Smooth muscle cell (in vitro differentiated cells): ENCODE data around the gene CILP. TPM values are rescaled to one million over a fixed set of nuclear protein-coding genes. Genes with fewer than 3 reads are reported as not detected.

ENCODE experiments used
- DNase-seq: peaks from one replicate; lab custom pipeline; 2025; ENCODE audit not compliant: unreplicated experiment; lab: John Stamatoyannopoulos, UW
- H2AFZ ChIP-seq: fragments of 200-600 bp; sonication (generic); 2 replicates; pipeline ENCODE4 v1.6.0; 2016; ENCODE audit warnings: antibody characterized with exemption, low read depth, mild to moderate bottlenecking
- H3F3A ChIP-seq: fragments of 200-600 bp; sonication (generic); 2 replicates; pipeline ENCODE4 v1.6.0; 2017; ENCODE audit warnings: antibody characterized with exemption, low read depth
- H3K27ac ChIP-seq: fragments of 200-600 bp; sonication (generic); 2 replicates; pipeline ENCODE4 v1.5.1; 2016; ENCODE audit warnings: low read depth, mild to moderate bottlenecking
- H3K27me3 ChIP-seq: fragments of 200-600 bp; sonication (generic); 2 replicates; pipeline ENCODE4 v1.6.1; 2016; ENCODE audit warnings: low read depth, mild to moderate bottlenecking
- H3K36me3 ChIP-seq: fragments of 200-600 bp; sonication (generic); 2 replicates; pipeline ENCODE4 v1.5.1; 2016; ENCODE audit warnings: low read depth
- H3K4me1 ChIP-seq: fragments of 200-600 bp; sonication (generic); 2 replicates; pipeline ENCODE4 v1.5.1; 2016; ENCODE audit warnings: low read depth
- H3K4me2 ChIP-seq: fragments of 200-600 bp; sonication (generic); 2 replicates; pipeline ENCODE4 v1.6.0; 2016; ENCODE audit warnings: mild to moderate bottlenecking
- H3K4me3 ChIP-seq: fragments of 200-600 bp; sonication (generic); 2 replicates; pipeline ENCODE4 v1.5.1; 2016; ENCODE audit warnings: mild to moderate bottlenecking
- H3K79me2 ChIP-seq: fragments of 200-600 bp; sonication (generic); 2 replicates; pipeline ENCODE4 v1.6.0; 2016; ENCODE audit warnings: low read depth, mild to moderate bottlenecking
- H3K9ac ChIP-seq: fragments of 200-600 bp; sonication (generic); 2 replicates; pipeline ENCODE4 v1.6.0; 2016; ENCODE audit warnings: low read depth
- H3K9me3 ChIP-seq: fragments of 200-600 bp; sonication (generic); replicated peaks from 2 replicates; pipeline ENCODE4 v1.5.1; 2016; ENCODE audit warnings: low read depth
- H4K20me1 ChIP-seq: fragments of 200-600 bp; sonication (generic); 2 replicates; pipeline ENCODE4 v1.6.0; 2016; ENCODE audit warnings: low read depth
- CTCF ChIP-seq: fragments of 200-600 bp; sonication (generic); IDR thresholded peaks from 2 replicates; pipeline ENCODE4 v1.5.1; 2017; ENCODE audit warnings: borderline replicate concordance, mild to moderate bottlenecking, antibody characterized with exemption; ENCODE audit not compliant: insufficient read depth, poor library complexity, severe bottlenecking
- WGBS: methylation state at CpG from one replicate; pipeline ENCODE4 v1.1.7; 2016; ENCODE audit warnings: low lambda C conversion rate; 5-methylcytosine and 5-hydroxymethylcytosine counted together
- polyA plus RNA-seq: library from polyadenylated mRNA; unstranded; fragments of >200 nt; fragmentation: Nextera tagmentation; extraction: Ambion mirVana; gene quantifications from 2 replicates; pipeline ENCODE4 v1.2.1, GENCODE V29; 2016
- total RNA-seq: library from RNA; depleted of rRNA; stranded (reverse); fragments of >200 nt; gene quantifications from 2 replicates; pipeline ENCODE4 v1.2.3, GENCODE V29; 2014

Gene CILP
- total and polyA plus RNA-seq, 2 experiments from 2014 or later, result 84.4 to 125 TPM

- no peaks in the 10 kb centered on the region for H3K27me3 ChIP-seq
- H4K20me1 ChIP-seq, result no peaks in the 10 kb centered on the region
- H3F3A ChIP-seq, result no peaks in the 10 kb centered on the region
- no peaks in the 10 kb centered on the region for H3K9me3 ChIP-seq
- no peaks in the 10 kb centered on the region for H3K36me3 ChIP-seq
- no peak overlapping the region for H2AFZ ChIP-seq
- no peak for TF ChIP-seq CTCF
- no peaks in the 10 kb centered on the region for H3K79me2 ChIP-seq
- H3K4me2 ChIP-seq, result no peak overlapping the region
- H3K27ac ChIP-seq, result no peak overlapping the region
- H3K4me1 ChIP-seq, result no peaks in the 10 kb centered on the region
- no peak for DNase-seq
- no peak overlapping the region for H3K9ac ChIP-seq
- 98% methylated on average over 3 of the region's 3 CpGs for WGBS
- no peak overlapping the region for H3K4me3 ChIP-seq
Observed at GRCh38 chr15:65226221-65226620, 14.9 kb upstream of the CILP start.

GRCh38 chr15:65223996-65224395 is 12.7 kb upstream of the CILP start:
- no peak overlapping the region for H3K4me2 ChIP-seq
- H2AFZ ChIP-seq, result no peak overlapping the region
- H3F3A ChIP-seq, result no peaks in the 10 kb centered on the region
- H3K36me3 ChIP-seq, result no peaks in the 10 kb centered on the region
- no peak for DNase-seq
- H3K9me3 ChIP-seq, result no peaks in the 10 kb centered on the region
- no peak overlapping the region for H3K9ac ChIP-seq
- H3K4me1 ChIP-seq, result no peaks in the 10 kb centered on the region
- no peaks in the 10 kb centered on the region for H4K20me1 ChIP-seq
- TF ChIP-seq CTCF, result no peak
- no peaks in the 10 kb centered on the region for H3K79me2 ChIP-seq
- no peak overlapping the region for H3K4me3 ChIP-seq
- no peak overlapping the region for H3K27ac ChIP-seq
- no peaks in the 10 kb centered on the region for H3K27me3 ChIP-seq
- 88% methylated on average over 6 of the region's 6 CpGs for WGBS

- 72% methylated on average over 4 of the region's 4 CpGs for WGBS
- H2AFZ ChIP-seq, result no peak overlapping the region
- no peak for TF ChIP-seq CTCF
Observed at GRCh38 chr15:65222891-65223290, 11.6 kb upstream of the CILP start.

GRCh38 chr15:65221697-65222096 is 10.4 kb upstream of the CILP start:
- H4K20me1 ChIP-seq, result no peaks in the 10 kb centered on the region
- no peaks in the 10 kb centered on the region for H3K9me3 ChIP-seq
- H3K27me3 ChIP-seq, result no peaks in the 10 kb centered on the region
- no peaks in the 10 kb centered on the region for H3K4me1 ChIP-seq
- H3K9ac ChIP-seq, result no peak overlapping the region
- H2AFZ ChIP-seq, result no peak overlapping the region
- no peak overlapping the region for H3K27ac ChIP-seq
- no peak for DNase-seq
- H3K4me3 ChIP-seq, result no peak overlapping the region
- no peaks in the 10 kb centered on the region for H3K36me3 ChIP-seq
- no peak for TF ChIP-seq CTCF
- H3K79me2 ChIP-seq, result no peaks in the 10 kb centered on the region
- 91% methylated on average over 2 of the region's 2 CpGs for WGBS
- no peak overlapping the region for H3K4me2 ChIP-seq
- H3F3A ChIP-seq, result no peaks in the 10 kb centered on the region

More at GRCh38 chr15:65222891-65223290, 11.6 kb upstream of the CILP start:
- no peaks in the 10 kb centered on the region for H3K4me1 ChIP-seq
- DNase-seq, result no peak
- H3K79me2 ChIP-seq, result no peaks in the 10 kb centered on the region
- no peaks in the 10 kb centered on the region for H4K20me1 ChIP-seq
- H3F3A ChIP-seq, result no peaks in the 10 kb centered on the region
- H3K27me3 ChIP-seq, result no peaks in the 10 kb centered on the region
- no peak overlapping the region for H3K4me2 ChIP-seq
- H3K9ac ChIP-seq, result no peak overlapping the region
- H3K9me3 ChIP-seq, result no peaks in the 10 kb centered on the region
- no peak overlapping the region for H3K4me3 ChIP-seq
- no peaks in the 10 kb centered on the region for H3K36me3 ChIP-seq
- no peak overlapping the region for H3K27ac ChIP-seq
